MM.1S (cell line): ENCODE data around the gene MAGEA8.
"Not testable (repeated sequence)": the region's sequence is repeated elsewhere in the genome, so short reads cannot be mapped to it uniquely, and the experiment has no call there.

Experiments
- DNase-seq: peaks from one replicate; pipeline ENCODE4 v3.0.0-alpha.2; 2015
- H2AFZ ChIP-seq: fragments of 300-600 bp; sonication (generic); 2 replicates; pipeline ENCODE4 v1.6.0; 2016; ENCODE audit warnings: antibody characterized with exemption, low read length
- H3F3A ChIP-seq: fragments of 300-600 bp; sonication (generic); 2 replicates; pipeline ENCODE4 v1.6.1; 2016; ENCODE audit warnings: mild to moderate bottlenecking, antibody characterized with exemption, low read length, moderate library complexity, mixed read lengths; ENCODE audit not compliant: insufficient read depth
- H3K27ac ChIP-seq: fragments of 300-600 bp; sonication (generic); 2 replicates; pipeline ENCODE4 v1.5.1; 2016; ENCODE audit warnings: mild to moderate bottlenecking, low read length
- H3K27me3 ChIP-seq: fragments of 300-600 bp; sonication (generic); replicated peaks from 2 replicates; pipeline ENCODE4 v1.6.0; 2016; ENCODE audit warnings: low read length; ENCODE audit not compliant: insufficient read depth
- H3K36me3 ChIP-seq: fragments of 300-600 bp; sonication (generic); replicated peaks from 2 replicates; pipeline ENCODE4 v1.6.1; 2016; ENCODE audit warnings: mild to moderate bottlenecking, low read length, mixed read lengths; ENCODE audit not compliant: insufficient read depth
- H3K4me1 ChIP-seq: fragments of 300-600 bp; sonication (generic); 2 replicates; pipeline ENCODE4 v1.6.1; 2016; ENCODE audit warnings: low read length, mixed read lengths
- H3K4me2 ChIP-seq: fragments of 300-600 bp; sonication (generic); 2 replicates; pipeline ENCODE4 v1.6.0; 2016; ENCODE audit warnings: low read depth, low read length
- H3K4me3 ChIP-seq: fragments of 300-600 bp; sonication (generic); 2 replicates; pipeline ENCODE4 v1.5.1; 2016; ENCODE audit warnings: low read length, mixed read lengths
- H3K79me2 ChIP-seq: fragments of 300-600 bp; sonication (generic); 2 replicates; pipeline ENCODE4 v1.6.1; 2016; ENCODE audit warnings: mixed run types, low read length, mixed read lengths
- H3K9ac ChIP-seq: fragments of 300-600 bp; sonication (generic); 2 replicates; pipeline ENCODE4 v1.6.1; 2016; ENCODE audit warnings: low read length, mixed read lengths
- H3K9me2 ChIP-seq: fragments of 300-600 bp; sonication (generic); replicated peaks from 2 replicates; pipeline ENCODE4 v1.6.1; 2016; ENCODE audit warnings: mild to moderate bottlenecking, low read length, mixed read lengths; ENCODE audit not compliant: insufficient read depth
- H3K9me3 ChIP-seq: fragments of 300-600 bp; sonication (generic); replicated peaks from 2 replicates; pipeline ENCODE4 v1.6.1; 2016; ENCODE audit warnings: mild to moderate bottlenecking, low read length, mixed read lengths; ENCODE audit not compliant: insufficient read depth
- H4K20me1 ChIP-seq: fragments of 300-600 bp; sonication (generic); 2 replicates; pipeline ENCODE4 v1.6.1; 2016; ENCODE audit warnings: mild to moderate bottlenecking, low read length, moderate library complexity, mixed read lengths; ENCODE audit not compliant: insufficient read depth
- EZH2 ChIP-seq: fragments of 300-600 bp; sonication (generic); optimal IDR thresholded peaks from 2 replicates; pipeline ENCODE3; 2017; ENCODE audit warnings: low read depth, mild to moderate bottlenecking, antibody characterized with exemption, low read length, mixed read lengths
- EZH2phosphoT487 ChIP-seq: fragments of 300-600 bp; sonication (generic); IDR thresholded peaks from 2 replicates; pipeline ENCODE4 v1.6.1; 2018; ENCODE audit warnings: antibody characterized with exemption, low read length
- TF ChIP-seq, protein P1 (sequence below): fragments of 300-600 bp; sonication (generic); IDR thresholded peaks from 2 replicates; pipeline ENCODE4 v1.5.1; 2016; ENCODE audit warnings: antibody characterized with exemption, low read length, mixed read lengths

The MAGEA8 gene, protein sequence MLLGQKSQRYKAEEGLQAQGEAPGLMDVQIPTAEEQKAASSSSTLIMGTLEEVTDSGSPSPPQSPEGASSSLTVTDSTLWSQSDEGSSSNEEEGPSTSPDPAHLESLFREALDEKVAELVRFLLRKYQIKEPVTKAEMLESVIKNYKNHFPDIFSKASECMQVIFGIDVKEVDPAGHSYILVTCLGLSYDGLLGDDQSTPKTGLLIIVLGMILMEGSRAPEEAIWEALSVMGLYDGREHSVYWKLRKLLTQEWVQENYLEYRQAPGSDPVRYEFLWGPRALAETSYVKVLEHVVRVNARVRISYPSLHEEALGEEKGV

DNA sequence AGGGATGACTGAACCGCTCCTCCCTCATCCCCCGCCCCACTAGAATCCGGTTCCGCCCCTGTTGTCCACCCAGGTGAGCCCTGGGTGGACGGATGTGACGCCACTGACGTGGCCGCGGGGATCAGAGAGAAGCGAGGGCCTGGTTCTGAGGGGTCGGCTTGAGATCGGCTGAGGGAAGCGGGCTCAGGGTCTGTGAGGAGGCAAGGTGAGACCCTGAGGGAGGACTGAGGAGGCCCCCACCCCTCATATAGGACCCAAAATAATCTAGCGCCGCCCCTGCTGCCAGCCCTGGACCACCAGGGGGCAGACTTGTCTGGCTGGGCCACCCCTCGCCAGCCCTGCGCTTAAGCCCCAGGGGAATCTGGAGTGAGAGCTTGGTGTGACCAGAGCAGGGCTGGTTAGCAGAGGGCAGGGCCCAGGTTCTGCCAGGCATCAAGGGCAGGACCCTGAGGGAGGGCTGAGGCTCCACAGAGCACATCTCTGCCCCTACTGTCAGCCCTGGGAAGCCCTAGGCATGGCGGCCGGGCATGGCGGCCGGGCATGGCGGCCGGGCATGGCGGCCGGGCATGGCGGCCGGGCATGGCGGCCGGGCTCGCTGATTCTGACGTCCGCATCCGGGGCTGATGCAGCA is at the start of gene MAGEA8:
TSS of gene MAGEA8 (plus strand) at position 103 of the 631 bp plus-strand sequence. CDS start 3,090 bp downstream, outside the sequence.
- Histone ChIP-seq H3K4me2 (no peak within 1 kb of the TSS), H2AFZ (no peak within 1 kb of the TSS)
- no peak for DNase-seq

DNA sequence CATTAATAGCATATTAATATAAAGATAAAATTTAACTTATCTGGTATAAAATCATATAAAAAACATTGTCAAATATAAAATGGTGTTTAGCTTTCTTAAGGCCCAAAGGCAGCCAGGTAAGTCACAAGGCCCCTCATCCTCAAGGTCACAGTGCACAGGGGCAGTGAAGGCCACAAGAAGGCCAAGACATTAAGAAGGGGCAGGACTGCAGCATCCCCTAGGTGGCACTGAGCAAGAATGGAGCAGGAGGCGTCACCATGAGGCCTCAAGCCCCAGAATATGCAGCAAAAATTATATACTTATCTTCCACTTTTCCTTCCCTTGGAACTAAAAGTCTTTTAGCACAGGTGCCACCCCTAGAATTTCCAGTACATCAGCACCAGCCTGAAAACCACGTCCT is 49.5 kb upstream of the MAGEA8 start:
- Histone ChIP-seq H3F3A (no peaks in the 10 kb centered on the region), H3K4me3 (no peak overlapping the region), H3K36me3 (no peaks in the 10 kb centered on the region), H3K79me2 (no peaks in the 10 kb centered on the region), H4K20me1 (no peaks in the 10 kb centered on the region), H3K9ac (no peak overlapping the region), H3K9me3 (no peaks in the 10 kb centered on the region), H3K4me2 (no peak overlapping the region), H2AFZ (no peak overlapping the region), H3K4me1 (no peaks in the 10 kb centered on the region), H3K27me3 (no peaks in the 10 kb centered on the region), H3K9me2 (no peaks in the 10 kb centered on the region), H3K27ac (no peak overlapping the region)
- TF ChIP-seq, protein P1, sequence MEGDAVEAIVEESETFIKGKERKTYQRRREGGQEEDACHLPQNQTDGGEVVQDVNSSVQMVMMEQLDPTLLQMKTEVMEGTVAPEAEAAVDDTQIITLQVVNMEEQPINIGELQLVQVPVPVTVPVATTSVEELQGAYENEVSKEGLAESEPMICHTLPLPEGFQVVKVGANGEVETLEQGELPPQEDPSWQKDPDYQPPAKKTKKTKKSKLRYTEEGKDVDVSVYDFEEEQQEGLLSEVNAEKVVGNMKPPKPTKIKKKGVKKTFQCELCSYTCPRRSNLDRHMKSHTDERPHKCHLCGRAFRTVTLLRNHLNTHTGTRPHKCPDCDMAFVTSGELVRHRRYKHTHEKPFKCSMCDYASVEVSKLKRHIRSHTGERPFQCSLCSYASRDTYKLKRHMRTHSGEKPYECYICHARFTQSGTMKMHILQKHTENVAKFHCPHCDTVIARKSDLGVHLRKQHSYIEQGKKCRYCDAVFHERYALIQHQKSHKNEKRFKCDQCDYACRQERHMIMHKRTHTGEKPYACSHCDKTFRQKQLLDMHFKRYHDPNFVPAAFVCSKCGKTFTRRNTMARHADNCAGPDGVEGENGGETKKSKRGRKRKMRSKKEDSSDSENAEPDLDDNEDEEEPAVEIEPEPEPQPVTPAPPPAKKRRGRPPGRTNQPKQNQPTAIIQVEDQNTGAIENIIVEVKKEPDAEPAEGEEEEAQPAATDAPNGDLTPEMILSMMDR: no peak
- TF ChIP-seq EZH2phosphoT487 (no peak), EZH2 (no peak)
- no peak for DNase-seq

More for the DNA sequence above, at the start of gene MAGEA8:
- Histone ChIP-seq H3K9me3 (no peaks in the 10 kb centered on the region), H3K36me3 (no peaks in the 10 kb centered on the region), H3K79me2 (no peaks in the 10 kb centered on the region), H3K4me1 (no peaks in the 10 kb centered on the region), H3K4me3 (no peak within 1 kb of the TSS), H3K27ac (no peak within 1 kb of the TSS), H3F3A (no peaks in the 10 kb centered on the region), H4K20me1 (no peaks in the 10 kb centered on the region), H3K9me2 (no peaks in the 10 kb centered on the region), H3K27me3 (no peaks in the 10 kb centered on the region), H3K9ac (no peak within 1 kb of the TSS)
- TF ChIP-seq EZH2phosphoT487 (no peak), EZH2 (no peak)
- TF ChIP-seq, protein P1: no peak

DNA sequence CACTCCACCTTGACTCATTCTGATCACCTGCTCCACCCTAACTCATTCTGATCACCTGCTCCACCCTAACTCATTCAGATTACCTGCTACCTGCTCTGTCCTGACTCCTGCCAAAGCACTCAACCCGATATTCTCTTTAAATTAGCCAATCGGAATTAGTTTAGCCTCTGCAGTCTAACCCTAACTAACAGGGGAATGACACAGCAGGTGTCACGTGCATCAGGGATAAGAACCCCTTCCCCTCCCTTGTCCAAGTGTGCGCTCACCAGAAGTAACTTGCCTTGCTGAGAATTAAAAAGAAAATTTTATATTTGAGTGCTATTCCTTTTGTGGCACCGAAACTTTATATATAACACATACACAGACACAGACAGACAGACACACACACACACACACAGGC is 44.3 kb upstream of the MAGEA8 start:
- not testable (repeated sequence) for H3K4me1 ChIP-seq, H3K4me2 ChIP-seq, H3K9ac ChIP-seq, H3K27me3 ChIP-seq, H4K20me1 ChIP-seq, H3K27ac ChIP-seq, H2AFZ ChIP-seq, H3K4me3 ChIP-seq, H3F3A ChIP-seq, H3K9me2 ChIP-seq, H3K79me2 ChIP-seq, H3K36me3 ChIP-seq, DNase-seq, H3K9me3 ChIP-seq

DNA sequence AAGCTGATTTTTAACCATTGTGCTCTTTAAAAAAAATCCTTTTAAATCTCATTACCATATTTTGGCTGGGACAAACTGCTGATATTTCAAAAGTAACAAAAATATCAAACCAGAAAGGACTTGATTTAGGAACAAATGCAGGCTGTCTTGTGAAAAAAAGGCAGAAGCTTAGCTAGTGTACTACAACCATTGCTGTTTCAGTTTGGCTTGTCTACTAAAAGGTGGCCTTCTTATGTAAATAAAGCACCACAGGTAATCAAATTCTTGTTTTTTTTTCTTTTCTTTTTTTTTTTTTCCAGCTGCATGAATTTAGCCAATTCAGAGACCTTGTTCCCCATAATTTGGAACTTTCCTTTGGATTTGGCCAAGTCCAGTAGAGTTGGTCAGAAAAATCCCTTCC is 43.8 kb upstream of the MAGEA8 start:
- no peaks in the 10 kb centered on the region for H3K4me1 ChIP-seq

More for the DNA sequence above, 43.8 kb upstream of the MAGEA8 start:
- Histone ChIP-seq H3K27me3 (no peaks in the 10 kb centered on the region), H3K9ac (no peak overlapping the region), H3K9me3 (no peaks in the 10 kb centered on the region), H3K9me2 (no peaks in the 10 kb centered on the region), H3K36me3 (no peaks in the 10 kb centered on the region), H2AFZ (no peak overlapping the region), H3K4me2 (no peak overlapping the region), H3K4me3 (no peak overlapping the region), H4K20me1 (no peaks in the 10 kb centered on the region), H3K27ac (no peak overlapping the region), H3F3A (no peaks in the 10 kb centered on the region), H3K79me2 (no peaks in the 10 kb centered on the region)
- DNase-seq: no peak
- TF ChIP-seq, protein P1: no peak
- no peak for TF ChIP-seq EZH2phosphoT487
- TF ChIP-seq EZH2: no peak
